Activated CD4-positive, CD25-positive, alpha-beta regulatory T cell treated with anti-CD3 and anti-CD28 coated beads, Interleukin-2, amount 50 U/mL, for 72 hours (primary cell): ENCODE data around the gene DICER1.

Source experiments
- DNase-seq: peaks from one replicate; pipeline ENCODE4 v3.0.0; 2021

Gene DICER1

GRCh38 chr14:95072310-95072905 lies 84.9 kb downstream of the DICER1 start:
- DNase-seq = no peak

- DNase-seq = no peak
Measured at GRCh38 chr14:95071649-95072280, 85.6 kb downstream of the DICER1 start.

- DNase-seq = no peak
Measured at GRCh38 chr14:95070748-95071435, 86.4 kb downstream of the DICER1 start.

GRCh38 chr14:95069547-95069946 lies 87.8 kb downstream of the DICER1 start:
- no peak for DNase-seq

- DNase-seq = no peak
Measured at GRCh38 chr14:95069018-95069417, 88.3 kb downstream of the DICER1 start.

GRCh38 chr14:95068521-95068920 lies 88.8 kb downstream of the DICER1 start:
- DNase-seq = no peak

GRCh38 chr14:95068080-95068479 lies 89.2 kb downstream of the DICER1 start:
- DNase-seq = no peak

- no peak for DNase-seq
Measured at GRCh38 chr14:95067526-95067925, 89.8 kb downstream of the DICER1 start.

GRCh38 chr14:95066427-95066986 lies 90.8 kb downstream of the DICER1 start:
- no peak for DNase-seq

- DNase-seq = no peak
Measured at GRCh38 chr14:95065411-95065810, 91.9 kb downstream of the DICER1 start.

GRCh38 chr14:95064734-95065133 lies 92.6 kb downstream of the DICER1 start:
- no peak for DNase-seq

GRCh38 chr14:95064256-95064655 lies 93.1 kb downstream of the DICER1 start:
- DNase-seq = no peak

- DNase-seq = no peak
Measured at GRCh38 chr14:95063391-95063790, 93.9 kb downstream of the DICER1 start.

GRCh38 chr14:95062946-95063345 lies 94.4 kb downstream of the DICER1 start:
- DNase-seq = no peak

- DNase-seq = no peak
Measured at GRCh38 chr14:95062220-95062619, 95.1 kb downstream of the DICER1 start.

GRCh38 chr14:95061317-95062093 lies 95.8 kb downstream of the DICER1 start:
- no peak for DNase-seq

GRCh38 chr14:95059126-95059525 lies 98.2 kb downstream of the DICER1 start:
- no peak for DNase-seq

GRCh38 chr14:95058491-95058890 lies 98.8 kb downstream of the DICER1 start:
- no peak for DNase-seq

GRCh38 chr14:95057851-95058250 lies 99.5 kb downstream of the DICER1 start:
- DNase-seq = no peak

GRCh38 chr14:95057147-95057546 lies 100.2 kb downstream of the DICER1 start:
- no peak for DNase-seq

- no peak for DNase-seq
Measured at GRCh38 chr14:95056476-95056875, 100.9 kb downstream of the DICER1 start.

- no peak for DNase-seq
Measured at GRCh38 chr14:95055318-95055717, 102.0 kb downstream of the DICER1 start.
